ENCODE results near the gene TMEM86B. TPM values are rescaled to one million over a fixed set of nuclear protein-coding genes. Genes with fewer than 3 reads are reported as not detected.

The TMEM86B gene
- total RNA-seq, 2 experiments from 2014 or later: 11.7 to 11.8 TPM

GRCh38 chr19:55257461-55258420, 29.2 kb upstream of the TMEM86B start:
- Histone ChIP-seq H3K9me3 (ENCODE audit: control insufficient read depth in 1 of 2, insufficient read depth in 1 of 2, low read length in 2 of 2) (peaks cover 0 to 5% of the 10 kb centered on the region in 2 experiments), H3K4me1 (ENCODE audit: insufficient read depth, low read length) (peaks cover 64% of the 10 kb centered on the region), H3K36me3 (ENCODE audit: insufficient read depth, low read length) (no peaks in the 10 kb centered on the region), H3K4me3 (ENCODE audit: low read length) (peak overlapping the region; percentile 76), H3K27ac (ENCODE audit: low read depth in 1 of 2, low read length in 2 of 2) (peak overlapping the region; percentile 75 to 91), H3K27me3 (ENCODE audit: control insufficient read depth in 1 of 2, insufficient read depth in 2 of 2, low read length in 2 of 2) (no peaks in the 10 kb centered on the region)
- DNase-seq (peak in 5 of 14 experiments; percentile 20 to 51 (median 25)), ATAC-seq (ENCODE audit: poor library complexity) (no peak)
- H3K27ac Mint-ChIP-seq: peak overlapping the region; percentile 96
- ChIA-PET CTCF (interaction anchor here (0.7 kb wide), 1 partner anchor 62 kb away, joined by 4 read pairs; no protein-coding TSS in a partner anchor), POLR2A (interaction anchor here (1.0 to 5.2 kb wide), 9 partner anchors 21 to 397 kb away, joined by 3 to 79 read pairs (median 11); partner anchors contain the start of genes BRSK1, HSPBP1, KMT5C and U2AF2)
- intact Hi-C loops (cut with DNase I, micrococcal nuclease): loop anchor here (2.0 to 10.0 kb wide), 7 partner anchors 80 to 1055 kb away; partner anchors contain the start of genes PPP1R12C (in 1 of the 2), UBE2S (in 1 of the 2), ZNF524 (in 1 of the 2) and ZNF865 (in 1 of the 2)
- H3K9me3 Mint-ChIP-seq: no peaks in the 10 kb centered on the region
- TF ChIP-seq CTCF (IDR thresholded peaks at IDR 0.05): no peak
- peak overlapping the region; percentile 91 for H3K4me3 Mint-ChIP-seq
- H3K27me3 Mint-ChIP-seq: no peaks in the 10 kb centered on the region
- peaks cover 52% of the 10 kb centered on the region for H3K36me3 Mint-ChIP-seq (ENCODE audit: low read depth)
- H3K4me1 Mint-ChIP-seq (ENCODE audit: low read depth): peaks cover 53% of the 10 kb centered on the region

GRCh38 chr19:55256562-55257460, 28.2 kb upstream of the TMEM86B start:
- ATAC-seq (ENCODE audit: poor library complexity): no peak
- H3K4me3 ChIP-seq (ENCODE audit: low read length): peak overlapping the region; percentile 76
- DNase-seq: peak in 5 of 14 experiments; percentile 18 to 46 (median 23)
- H3K4me1 ChIP-seq (ENCODE audit: insufficient read depth, low read length): peaks cover 74% of the 10 kb centered on the region
- intact Hi-C loops (cut with DNase I, micrococcal nuclease): loop anchor here (5.0 to 10.0 kb wide), 6 partner anchors 80 to 1055 kb away; partner anchors contain the start of genes UBE2S (in 1 of the 2), ZNF524 (in 1 of the 2), ZNF865 (in 1 of the 2) and ZSCAN5A (in 1 of the 2)
- H3K27me3 ChIP-seq (ENCODE audit: control insufficient read depth in 1 of 2, insufficient read depth in 2 of 2, low read length in 2 of 2): no peaks in the 10 kb centered on the region
- Mint-ChIP-seq H3K4me3 (peak overlapping the region; percentile 91), H3K27ac (peak overlapping the region; percentile 96), H3K27me3 (no peaks in the 10 kb centered on the region), H3K36me3 (ENCODE audit: low read depth) (peaks cover 49% of the 10 kb centered on the region), H3K9me3 (no peaks in the 10 kb centered on the region), H3K4me1 (ENCODE audit: low read depth) (peaks cover 60% of the 10 kb centered on the region)
- ChIA-PET CTCF (interaction anchor here (0.7 kb wide), 1 partner anchor 61 kb away, joined by 4 read pairs; no protein-coding TSS in a partner anchor), POLR2A (interaction anchor here (1.0 to 5.2 kb wide), 7 partner anchors 23 to 398 kb away, joined by 3 to 52 read pairs (median 4); partner anchors contain the start of genes HSPBP1, KMT5C, U2AF2 and UBE2S)
- H3K27ac ChIP-seq (ENCODE audit: low read depth in 1 of 2, low read length in 2 of 2): peak overlapping the region; percentile 90 to 91
- no peak for TF ChIP-seq CTCF (IDR thresholded peaks at IDR 0.05)
- no peaks in the 10 kb centered on the region for H3K9me3 ChIP-seq (ENCODE audit: control insufficient read depth in 1 of 2, insufficient read depth in 1 of 2, low read length in 2 of 2)
- no peaks in the 10 kb centered on the region for H3K36me3 ChIP-seq (ENCODE audit: insufficient read depth, low read length)
